ENCODE data around the gene HOXA11.

DNA sequence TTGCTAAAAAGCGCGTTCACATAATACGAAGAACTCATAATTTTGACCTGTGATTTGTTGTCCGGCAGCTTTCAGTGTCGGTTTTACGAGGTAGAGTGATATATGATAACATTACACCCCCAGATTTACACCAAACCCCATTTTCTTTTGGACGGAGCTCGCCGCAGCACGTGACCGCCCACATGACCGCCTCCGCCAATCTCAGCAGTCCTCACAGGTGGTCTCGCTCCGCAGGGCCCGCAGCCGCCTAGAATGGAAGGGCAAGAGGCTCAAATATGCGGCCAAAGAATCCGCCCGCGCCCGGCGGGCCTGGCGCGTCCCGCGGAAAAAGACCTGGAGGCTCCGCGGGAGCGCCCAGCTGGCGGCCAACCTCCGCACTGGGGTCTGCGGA, 28.5 kb downstream of the HOXA11 start, which contains the start of gene HOXA7:
- TF ChIP-seq, protein P1, sequence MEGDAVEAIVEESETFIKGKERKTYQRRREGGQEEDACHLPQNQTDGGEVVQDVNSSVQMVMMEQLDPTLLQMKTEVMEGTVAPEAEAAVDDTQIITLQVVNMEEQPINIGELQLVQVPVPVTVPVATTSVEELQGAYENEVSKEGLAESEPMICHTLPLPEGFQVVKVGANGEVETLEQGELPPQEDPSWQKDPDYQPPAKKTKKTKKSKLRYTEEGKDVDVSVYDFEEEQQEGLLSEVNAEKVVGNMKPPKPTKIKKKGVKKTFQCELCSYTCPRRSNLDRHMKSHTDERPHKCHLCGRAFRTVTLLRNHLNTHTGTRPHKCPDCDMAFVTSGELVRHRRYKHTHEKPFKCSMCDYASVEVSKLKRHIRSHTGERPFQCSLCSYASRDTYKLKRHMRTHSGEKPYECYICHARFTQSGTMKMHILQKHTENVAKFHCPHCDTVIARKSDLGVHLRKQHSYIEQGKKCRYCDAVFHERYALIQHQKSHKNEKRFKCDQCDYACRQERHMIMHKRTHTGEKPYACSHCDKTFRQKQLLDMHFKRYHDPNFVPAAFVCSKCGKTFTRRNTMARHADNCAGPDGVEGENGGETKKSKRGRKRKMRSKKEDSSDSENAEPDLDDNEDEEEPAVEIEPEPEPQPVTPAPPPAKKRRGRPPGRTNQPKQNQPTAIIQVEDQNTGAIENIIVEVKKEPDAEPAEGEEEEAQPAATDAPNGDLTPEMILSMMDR (conservative IDR thresholded peaks at IDR 0.05): no peak
- no peak for TF ChIP-seq ZFX (IDR thresholded peaks at IDR 0.05)

All from C4-2B (cell line).